GM12892 (cell line): ENCODE measurements around the gene PIK3R5.

Experiments
- POLR2A ChIP-seq: IDR thresholded peaks from 2 replicates; pipeline ENCODE4 v1.6.1; 2011; ENCODE audit warnings: low read depth, low read length, control low read depth
- TAF1 ChIP-seq: IDR thresholded peaks from 2 replicates; pipeline ENCODE4 v1.6.1; 2011; ENCODE audit warnings: low read depth, mild to moderate bottlenecking, control low read depth, low read length, borderline replicate concordance

DNA sequence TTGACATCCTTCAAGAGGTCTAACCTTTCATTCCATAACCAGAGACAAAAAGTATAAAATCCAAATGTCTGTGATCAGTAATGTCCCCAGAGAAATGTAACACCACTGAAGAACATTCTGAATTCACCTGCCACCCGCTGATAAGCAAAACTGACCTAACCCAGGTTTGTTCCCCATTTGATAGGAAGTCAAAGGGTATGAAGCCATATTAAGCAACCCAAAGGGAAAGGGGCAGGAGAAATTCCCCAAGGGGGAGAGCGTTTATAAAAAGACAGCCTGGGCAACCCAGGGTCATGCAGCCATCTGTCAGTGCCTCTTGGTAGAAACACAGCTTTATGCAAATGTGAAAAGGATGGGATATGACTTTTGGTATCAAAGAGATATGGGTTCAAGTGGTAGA is 67.4 kb downstream of the PIK3R5 start:
- TF ChIP-seq POLR2A, result no peak
- TF ChIP-seq TAF1, result no peak
